Measurements from ENCODE around the gene PPDPF.

DNA sequence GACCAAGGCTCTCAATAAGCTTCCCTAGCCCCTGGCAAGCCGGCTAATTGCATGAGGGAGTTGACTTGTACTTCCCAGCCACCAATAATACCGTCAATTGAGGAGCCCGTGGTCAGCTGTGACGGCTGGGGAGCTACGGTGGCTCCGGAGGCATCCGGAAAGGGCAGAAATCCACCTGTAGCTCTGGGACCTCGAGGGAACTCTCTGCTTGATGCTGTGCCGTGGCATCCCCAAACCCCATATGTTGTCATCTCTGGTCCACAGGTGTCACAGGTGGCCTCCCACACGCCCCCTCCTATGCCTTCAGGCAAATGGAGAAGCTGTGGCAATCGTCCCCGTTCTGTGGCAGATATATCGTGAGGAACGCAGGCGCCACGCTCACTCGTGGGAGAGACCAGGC, 42.6 kb upstream of the PPDPF start:
- TF ChIP-seq, protein P1, sequence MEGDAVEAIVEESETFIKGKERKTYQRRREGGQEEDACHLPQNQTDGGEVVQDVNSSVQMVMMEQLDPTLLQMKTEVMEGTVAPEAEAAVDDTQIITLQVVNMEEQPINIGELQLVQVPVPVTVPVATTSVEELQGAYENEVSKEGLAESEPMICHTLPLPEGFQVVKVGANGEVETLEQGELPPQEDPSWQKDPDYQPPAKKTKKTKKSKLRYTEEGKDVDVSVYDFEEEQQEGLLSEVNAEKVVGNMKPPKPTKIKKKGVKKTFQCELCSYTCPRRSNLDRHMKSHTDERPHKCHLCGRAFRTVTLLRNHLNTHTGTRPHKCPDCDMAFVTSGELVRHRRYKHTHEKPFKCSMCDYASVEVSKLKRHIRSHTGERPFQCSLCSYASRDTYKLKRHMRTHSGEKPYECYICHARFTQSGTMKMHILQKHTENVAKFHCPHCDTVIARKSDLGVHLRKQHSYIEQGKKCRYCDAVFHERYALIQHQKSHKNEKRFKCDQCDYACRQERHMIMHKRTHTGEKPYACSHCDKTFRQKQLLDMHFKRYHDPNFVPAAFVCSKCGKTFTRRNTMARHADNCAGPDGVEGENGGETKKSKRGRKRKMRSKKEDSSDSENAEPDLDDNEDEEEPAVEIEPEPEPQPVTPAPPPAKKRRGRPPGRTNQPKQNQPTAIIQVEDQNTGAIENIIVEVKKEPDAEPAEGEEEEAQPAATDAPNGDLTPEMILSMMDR (IDR thresholded peaks at IDR 0.05), result no peak
- no peak for TF ChIP-seq POLR2A (IDR thresholded peaks at IDR 0.05)
